ENCODE results near the gene IFNGR2. TPM values are rescaled to one million over a fixed set of nuclear protein-coding genes. Genes with fewer than 3 reads are reported as not detected.

The IFNGR2 gene
- total and polyA plus RNA-seq, 2 donors (not counting 1 experiment from before 2014, with no cell fraction given) = 96.0 to 108 TPM

DNA sequence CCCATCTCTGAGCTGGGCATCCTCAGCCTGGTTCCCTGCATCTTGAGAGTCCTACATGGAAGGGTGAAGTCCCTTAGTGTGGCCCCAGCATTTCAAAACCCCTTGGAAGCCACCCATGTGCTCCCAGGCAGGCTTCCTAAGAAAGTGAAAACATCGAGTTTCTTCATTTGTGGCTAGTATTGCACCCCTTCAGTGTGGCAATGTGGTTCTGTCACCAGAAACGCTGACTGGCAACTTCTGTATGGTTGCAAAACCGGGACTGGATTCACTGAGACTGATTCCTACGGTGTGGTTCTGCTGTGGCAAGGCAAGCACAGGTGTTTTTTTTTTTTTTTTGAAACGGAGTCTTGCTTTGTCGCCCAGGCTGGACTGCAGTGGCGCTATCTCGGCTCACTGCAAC, 9.0 kb upstream of the IFNGR2 start:
- Histone ChIP-seq H3K4me3 (ENCODE audit: control extremely low read depth in 1 of 5, extremely low read depth in 1 of 5, insufficient read depth in 1 of 5, low read depth in 2 of 5, low read length in 4 of 5) (no peak overlapping the region), H2AFZ (ENCODE audit: insufficient read depth, low read depth, low read length, poor library complexity, severe bottlenecking) (peak overlapping the region; percentile 52), H3K27ac (ENCODE audit: low read length in 2 of 2) (no peak overlapping the region), H3K9ac (ENCODE audit: low read length) (no peak overlapping the region), H3K9me3 (ENCODE audit: control extremely low read depth in 1 of 3, control insufficient read depth in 2 of 3, insufficient read depth in 1 of 3, low read length in 2 of 3) (peaks cover 0 to 12% (median 0%) of the 10 kb centered on the region in 3 donors), H4K20me1 (ENCODE audit: control insufficient read depth, insufficient read depth, low read length, poor library complexity, severe bottlenecking) (no peaks in the 10 kb centered on the region), H3K36me3 (replicated peaks in 1 of 2; ENCODE audit: control extremely low read depth in 1 of 2, control insufficient read depth in 1 of 2, extremely low read depth in 1 of 2, insufficient read depth in 2 of 2, low read length in 1 of 2) (no peaks in the 10 kb centered on the region), H3K27me3 (replicated peaks in 1 of 4; ENCODE audit: control extremely low read depth in 1 of 4, control insufficient read depth in 3 of 4, insufficient read depth in 4 of 4, low read length in 3 of 4) (no peaks in the 10 kb centered on the region), H3K79me2 (ENCODE audit: control insufficient read depth, insufficient read depth, low read length) (peaks cover 4% of the 10 kb centered on the region), H3K4me2 (replicated peaks; ENCODE audit: low read depth, low read length, poor library complexity, severe bottlenecking) (peak overlapping the region; percentile 25), H3K4me1 (ENCODE audit: control insufficient read depth in 2 of 2, insufficient read depth in 2 of 2, low read length in 2 of 2) (peaks cover 25 to 37% of the 10 kb centered on the region in 2 donors)
- H3K4me1 Mint-ChIP-seq = peaks cover 49% of the 10 kb centered on the region
- TF ChIP-seq, protein P1, sequence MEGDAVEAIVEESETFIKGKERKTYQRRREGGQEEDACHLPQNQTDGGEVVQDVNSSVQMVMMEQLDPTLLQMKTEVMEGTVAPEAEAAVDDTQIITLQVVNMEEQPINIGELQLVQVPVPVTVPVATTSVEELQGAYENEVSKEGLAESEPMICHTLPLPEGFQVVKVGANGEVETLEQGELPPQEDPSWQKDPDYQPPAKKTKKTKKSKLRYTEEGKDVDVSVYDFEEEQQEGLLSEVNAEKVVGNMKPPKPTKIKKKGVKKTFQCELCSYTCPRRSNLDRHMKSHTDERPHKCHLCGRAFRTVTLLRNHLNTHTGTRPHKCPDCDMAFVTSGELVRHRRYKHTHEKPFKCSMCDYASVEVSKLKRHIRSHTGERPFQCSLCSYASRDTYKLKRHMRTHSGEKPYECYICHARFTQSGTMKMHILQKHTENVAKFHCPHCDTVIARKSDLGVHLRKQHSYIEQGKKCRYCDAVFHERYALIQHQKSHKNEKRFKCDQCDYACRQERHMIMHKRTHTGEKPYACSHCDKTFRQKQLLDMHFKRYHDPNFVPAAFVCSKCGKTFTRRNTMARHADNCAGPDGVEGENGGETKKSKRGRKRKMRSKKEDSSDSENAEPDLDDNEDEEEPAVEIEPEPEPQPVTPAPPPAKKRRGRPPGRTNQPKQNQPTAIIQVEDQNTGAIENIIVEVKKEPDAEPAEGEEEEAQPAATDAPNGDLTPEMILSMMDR (IDR thresholded peaks at IDR 0.05) = no peak
- no peak for TF ChIP-seq EZH2 (IDR thresholded peaks at IDR 0.05; ENCODE audit: borderline replicate concordance, insufficient read depth, low read depth, low read length, poor library complexity, severe bottlenecking)
- intact Hi-C loops (cut with micrococcal nuclease) = no loop called here
- no peaks in the 10 kb centered on the region for H3K9me3 Mint-ChIP-seq (ENCODE audit: insufficient read depth)
- WGBS (ENCODE audit: insufficient coverage) = 27% methylated on average over 3 of the region's 8 CpGs
- H3K27ac Mint-ChIP-seq = peak overlapping the region; percentile 32
- ChIA-PET POLR2A (interaction anchor here (0.7 kb wide), 1 partner anchor 20 kb away, joined by 4 read pairs; no protein-coding TSS in a partner anchor), CTCF (no interaction called here)
- ATAC-seq (ENCODE audit: low read depth) (peak; percentile 45), DNase-seq (peak; percentile 41)
- H3K27me3 Mint-ChIP-seq = no peaks in the 10 kb centered on the region
- peak overlapping the region; percentile 5 for H3K4me3 Mint-ChIP-seq

DNA sequence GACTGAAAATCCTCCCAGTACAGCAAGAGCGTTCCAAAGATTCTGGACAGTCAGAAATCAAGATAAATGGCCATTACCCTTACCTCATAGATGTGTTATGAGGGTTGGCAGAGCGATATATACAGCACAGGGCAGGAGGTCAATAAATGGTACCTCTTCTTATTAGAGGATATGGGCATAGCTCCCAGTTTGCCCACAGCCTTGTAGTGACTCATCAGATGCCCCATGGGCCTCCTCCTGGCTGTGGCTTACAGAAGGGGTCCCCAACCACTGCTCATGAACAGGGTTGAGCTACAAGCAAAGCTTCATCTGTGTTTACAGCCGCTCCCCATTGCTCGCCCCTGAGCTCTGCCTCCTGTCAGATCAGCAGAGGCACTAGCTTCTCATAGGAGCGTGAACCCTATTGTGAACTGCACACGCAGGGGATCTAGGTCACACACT, 7.3 kb upstream of the IFNGR2 start:
- CTCF ChIA-PET = interaction anchor here (0.7 to 3.9 kb wide), 8 partner anchors 8 to 49 kb away, joined by 3 to 24 read pairs (median 5); no protein-coding TSS in a partner anchor
- no peak overlapping the region for H2AFZ ChIP-seq (ENCODE audit: insufficient read depth, low read depth, low read length, poor library complexity, severe bottlenecking)
- Mint-ChIP-seq H3K27me3 (no peaks in the 10 kb centered on the region), H3K4me1 (peaks cover 53% of the 10 kb centered on the region), H3K4me3 (no peak overlapping the region), H3K9me3 (ENCODE audit: insufficient read depth) (no peaks in the 10 kb centered on the region), H3K27ac (peak overlapping the region; percentile 81)
- H4K20me1 ChIP-seq (ENCODE audit: control insufficient read depth, insufficient read depth, low read length, poor library complexity, severe bottlenecking) = no peaks in the 10 kb centered on the region
- ATAC-seq (ENCODE audit: low read depth) (no peak), DNase-seq (no peak)
- no peaks in the 10 kb centered on the region for H3K79me2 ChIP-seq (ENCODE audit: control insufficient read depth, insufficient read depth, low read length)
- TF ChIP-seq, protein P1 (IDR thresholded peaks at IDR 0.05) = no peak
- no peak for TF ChIP-seq EZH2 (IDR thresholded peaks at IDR 0.05; ENCODE audit: borderline replicate concordance, insufficient read depth, low read depth, low read length, poor library complexity, severe bottlenecking)
- H3K27ac ChIP-seq (ENCODE audit: low read length in 2 of 2) = no peak overlapping the region
- H3K9ac ChIP-seq (ENCODE audit: low read length) = no peak overlapping the region
- intact Hi-C loops (cut with micrococcal nuclease) = no loop called here
- no peak overlapping the region for H3K4me3 ChIP-seq (ENCODE audit: control extremely low read depth in 1 of 5, extremely low read depth in 1 of 5, insufficient read depth in 1 of 5, low read depth in 2 of 5, low read length in 4 of 5)
- no peaks in the 10 kb centered on the region for H3K36me3 ChIP-seq (replicated peaks in 1 of 2; ENCODE audit: control extremely low read depth in 1 of 2, control insufficient read depth in 1 of 2, extremely low read depth in 1 of 2, insufficient read depth in 2 of 2, low read length in 1 of 2)
- 75% methylated on average over 3 of the region's 6 CpGs for WGBS (ENCODE audit: insufficient coverage)
- POLR2A ChIA-PET = interaction anchor here (1.1 to 1.4 kb wide), 3 partner anchors 10 to 34 kb away, joined by 4 read pairs; no protein-coding TSS in a partner anchor
- no peak overlapping the region for H3K4me2 ChIP-seq (replicated peaks; ENCODE audit: low read depth, low read length, poor library complexity, severe bottlenecking)
- H3K9me3 ChIP-seq (ENCODE audit: control extremely low read depth in 1 of 3, control insufficient read depth in 2 of 3, insufficient read depth in 1 of 3, low read length in 2 of 3) = peaks cover 0 to 12% (median 0%) of the 10 kb centered on the region in 3 donors
- peaks cover 38 to 53% of the 10 kb centered on the region in 2 donors for H3K4me1 ChIP-seq (ENCODE audit: control insufficient read depth in 2 of 2, insufficient read depth in 2 of 2, low read length in 2 of 2)
- no peaks in the 10 kb centered on the region for H3K27me3 ChIP-seq (replicated peaks in 1 of 4; ENCODE audit: control extremely low read depth in 1 of 4, control insufficient read depth in 3 of 4, insufficient read depth in 4 of 4, low read length in 3 of 4)

Measured in B cell (primary cell).